ENCODE measurements around the gene TLE1.
"Not testable (repeated sequence)": the region's sequence is repeated elsewhere in the genome, so short reads cannot be mapped to it uniquely, and the experiment has no call there.

Gene TLE1

DNA sequence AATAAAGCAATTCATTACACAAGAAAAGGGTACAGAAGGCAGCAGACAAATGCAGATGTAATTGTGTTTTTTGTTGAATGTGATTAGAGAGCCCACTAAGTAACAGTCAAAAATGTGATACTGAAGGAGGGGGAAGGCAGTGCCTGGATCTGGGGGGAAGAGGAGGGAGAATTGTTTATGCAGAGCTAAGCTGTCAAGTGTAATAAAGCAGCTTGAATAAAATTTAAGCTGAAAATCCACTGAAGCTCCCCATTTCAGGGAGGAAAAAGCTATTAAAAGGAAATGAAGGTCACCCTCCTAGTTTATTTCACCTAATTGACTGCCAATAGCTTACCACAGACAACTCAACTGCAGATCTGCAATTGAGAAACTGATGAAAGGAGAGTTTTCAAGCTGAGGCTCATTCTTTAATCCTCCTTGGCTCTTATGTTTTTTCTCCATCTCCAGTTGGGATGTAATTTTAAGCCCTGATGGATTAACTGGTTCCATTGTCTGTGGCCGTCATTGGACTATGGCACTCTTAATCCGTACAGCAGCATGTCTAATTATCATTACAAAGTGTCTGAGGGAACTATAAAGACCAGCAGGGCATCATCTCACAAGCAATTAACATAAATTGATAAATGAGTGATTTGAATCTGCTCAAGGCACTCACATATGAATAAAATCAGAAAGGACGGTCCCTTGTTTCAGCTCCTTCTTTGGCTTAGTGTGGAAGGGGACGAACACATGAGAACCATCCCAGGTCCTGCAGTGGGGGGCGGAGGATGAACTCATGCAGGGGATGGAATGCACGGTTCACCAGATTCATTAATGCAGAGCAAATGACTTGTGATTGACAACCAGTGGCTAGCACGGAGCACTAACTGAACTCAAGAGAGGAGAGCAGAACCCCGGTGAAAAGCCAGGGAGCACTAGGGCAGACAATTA, 38.5 kb downstream of the TLE1 start:
- Mint-ChIP-seq H3K27me3 (no peaks in the 10 kb centered on the region), H3K4me1 (ENCODE audit: low read depth) (peaks cover 6% of the 10 kb centered on the region)

GRCh38 chr9:81649475-81650240, 39.7 kb downstream of the TLE1 start:
- H3K9me3 Mint-ChIP-seq (ENCODE audit: low read depth), result no peaks in the 10 kb centered on the region
- H3K27ac Mint-ChIP-seq, result no peak overlapping the region
- no peaks in the 10 kb centered on the region for H3K36me3 Mint-ChIP-seq
- no peaks in the 10 kb centered on the region for H3K4me1 Mint-ChIP-seq (ENCODE audit: low read depth)
- no peaks in the 10 kb centered on the region for H3K27me3 Mint-ChIP-seq
- no peak overlapping the region for H3K4me3 Mint-ChIP-seq

More for the DNA sequence above, 38.5 kb downstream of the TLE1 start:
- H3K27ac Mint-ChIP-seq, result no peak overlapping the region
- H3K9me3 Mint-ChIP-seq (ENCODE audit: low read depth), result no peaks in the 10 kb centered on the region
- no peak overlapping the region for H3K4me3 Mint-ChIP-seq
- no peaks in the 10 kb centered on the region for H3K36me3 Mint-ChIP-seq

DNA sequence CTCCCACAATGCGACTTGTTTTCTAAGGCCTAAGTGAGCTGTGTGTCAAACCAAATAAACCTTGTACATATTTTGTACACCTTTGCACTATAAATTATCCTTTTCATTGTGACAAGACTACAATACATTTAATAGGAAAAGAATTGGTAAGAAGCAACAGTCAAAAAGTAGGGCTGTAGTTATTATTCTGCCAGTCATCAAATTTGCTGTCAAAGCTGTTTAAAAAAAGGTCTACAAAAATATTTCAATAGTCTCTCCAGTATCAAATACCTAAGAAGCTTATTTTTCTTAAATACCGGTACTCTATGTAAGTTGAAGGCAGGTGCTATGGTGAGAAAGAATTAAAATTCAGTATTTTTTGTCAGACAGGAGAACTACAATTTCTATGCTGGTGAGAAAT, 40.5 kb downstream of the TLE1 start:
- Mint-ChIP-seq H3K4me1 (ENCODE audit: low read depth) (no peaks in the 10 kb centered on the region), H3K27ac (no peak overlapping the region), H3K9me3 (ENCODE audit: low read depth) (no peaks in the 10 kb centered on the region), H3K27me3 (no peaks in the 10 kb centered on the region), H3K4me3 (no peak overlapping the region), H3K36me3 (no peaks in the 10 kb centered on the region)

- Mint-ChIP-seq H3K4me3 (no peak overlapping the region), H3K36me3 (no peaks in the 10 kb centered on the region), H3K27me3 (no peaks in the 10 kb centered on the region), H3K4me1 (ENCODE audit: low read depth) (no peaks in the 10 kb centered on the region), H3K27ac (no peak overlapping the region), H3K9me3 (ENCODE audit: low read depth) (no peaks in the 10 kb centered on the region)
Observed at GRCh38 chr9:81646337-81646736, 43.0 kb downstream of the TLE1 start.

DNA sequence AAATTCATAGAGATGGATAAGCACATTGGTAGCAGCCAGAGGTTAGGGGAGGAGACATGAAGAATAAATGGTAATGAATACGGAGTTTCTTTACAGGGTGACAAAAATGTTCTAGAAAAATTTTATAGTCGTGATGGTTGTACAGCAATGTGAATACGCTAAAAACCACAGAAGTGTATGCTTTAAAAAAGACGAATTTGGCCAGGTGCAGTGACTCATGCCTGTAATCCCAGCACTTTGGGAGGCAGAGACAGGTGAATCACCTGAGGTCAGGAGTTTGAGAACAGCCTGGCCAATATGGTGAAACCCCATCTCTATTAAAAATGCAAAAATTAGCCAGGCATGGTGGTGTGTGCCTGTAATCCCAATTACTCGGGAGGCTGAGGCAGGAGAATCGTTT, 44.8 kb downstream of the TLE1 start:
- H3K27me3 Mint-ChIP-seq; H3K36me3 Mint-ChIP-seq; H3K4me3 Mint-ChIP-seq; H3K9me3 Mint-ChIP-seq (ENCODE audit: low read depth); H3K4me1 Mint-ChIP-seq (ENCODE audit: low read depth); H3K27ac Mint-ChIP-seq: not testable (repeated sequence)

GRCh38 chr9:81637276-81637675, 52.1 kb downstream of the TLE1 start:
- Mint-ChIP-seq H3K4me3 (no peak overlapping the region), H3K36me3 (no peaks in the 10 kb centered on the region), H3K27me3 (no peaks in the 10 kb centered on the region), H3K27ac (no peak overlapping the region), H3K9me3 (ENCODE audit: low read depth) (no peaks in the 10 kb centered on the region), H3K4me1 (ENCODE audit: low read depth) (no peaks in the 10 kb centered on the region)

DNA sequence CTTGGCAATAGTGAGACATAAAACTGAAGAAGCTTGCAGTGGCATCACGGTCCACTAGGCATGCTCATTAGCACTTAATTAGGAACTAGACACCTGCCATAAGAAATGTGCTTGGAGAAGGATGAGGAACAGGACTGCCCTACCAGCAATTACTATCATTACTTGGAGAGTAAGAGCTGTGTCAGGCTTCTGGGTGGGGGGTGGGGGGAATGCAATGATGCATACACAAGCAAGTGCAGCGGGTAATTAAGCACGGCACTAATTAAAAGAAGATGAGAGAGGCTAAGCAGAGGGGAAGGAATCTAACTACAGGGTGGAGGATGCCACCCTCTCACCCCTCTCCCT, 53.1 kb downstream of the TLE1 start:
- Mint-ChIP-seq H3K9me3 (ENCODE audit: low read depth) (no peaks in the 10 kb centered on the region), H3K4me3 (no peak overlapping the region), H3K27ac (no peak overlapping the region), H3K27me3 (no peaks in the 10 kb centered on the region), H3K36me3 (no peaks in the 10 kb centered on the region), H3K4me1 (ENCODE audit: low read depth) (no peaks in the 10 kb centered on the region)

- Mint-ChIP-seq H3K27ac (no peak overlapping the region), H3K27me3 (no peaks in the 10 kb centered on the region), H3K36me3 (no peaks in the 10 kb centered on the region), H3K9me3 (ENCODE audit: low read depth) (no peaks in the 10 kb centered on the region), H3K4me1 (ENCODE audit: low read depth) (no peaks in the 10 kb centered on the region), H3K4me3 (no peak overlapping the region)
Observed at GRCh38 chr9:81635521-81636254, 53.7 kb downstream of the TLE1 start.

GRCh38 chr9:81634915-81635516, 54.3 kb downstream of the TLE1 start:
- Mint-ChIP-seq H3K27ac (no peak overlapping the region), H3K36me3 (no peaks in the 10 kb centered on the region), H3K9me3 (ENCODE audit: low read depth) (no peaks in the 10 kb centered on the region), H3K4me3 (no peak overlapping the region), H3K4me1 (ENCODE audit: low read depth) (no peaks in the 10 kb centered on the region), H3K27me3 (no peaks in the 10 kb centered on the region)

DNA sequence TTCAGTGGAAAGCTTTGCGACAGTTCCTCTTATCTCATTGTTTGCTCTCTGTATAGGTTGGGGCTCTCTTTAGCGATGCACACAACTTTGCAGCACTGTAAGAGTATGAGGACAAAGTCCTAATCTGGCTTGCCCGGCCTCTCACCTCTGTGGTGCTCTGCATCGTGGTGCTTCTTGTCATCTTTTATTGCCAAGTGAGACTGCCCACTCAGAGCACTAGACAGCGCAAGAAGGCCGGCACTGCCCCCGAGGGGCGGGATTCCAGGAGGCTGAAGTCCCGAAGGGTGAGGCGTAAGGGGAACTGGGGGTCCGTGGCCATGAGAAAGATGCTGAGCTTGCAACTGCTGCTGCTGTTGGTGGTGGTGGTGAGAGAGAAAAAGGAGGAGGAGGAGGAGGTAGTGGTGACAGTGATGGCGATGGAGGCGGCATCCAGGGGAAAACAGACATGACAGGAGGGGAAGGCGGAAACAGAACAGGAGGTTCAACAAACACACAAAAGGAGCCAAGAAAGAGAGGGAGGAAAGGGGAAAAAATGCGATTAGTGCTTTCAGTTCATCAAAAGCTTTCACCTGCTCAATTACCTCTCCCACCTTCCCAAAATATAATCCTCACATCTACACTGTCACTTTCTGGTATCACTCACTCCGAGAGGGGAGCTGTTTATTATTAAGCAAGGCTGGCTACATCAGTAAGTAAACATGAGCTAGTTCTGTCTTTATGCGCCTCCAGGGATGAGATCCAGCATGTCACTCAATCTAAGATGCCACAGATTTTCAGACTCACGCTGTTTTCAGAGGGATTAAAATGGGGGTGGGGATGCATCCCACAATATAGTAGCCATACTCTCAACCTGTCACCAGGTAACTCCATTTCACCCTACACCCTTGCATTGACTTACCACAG, 55.1 kb downstream of the TLE1 start:
- H3K9me3 Mint-ChIP-seq (ENCODE audit: low read depth), result no peaks in the 10 kb centered on the region
- no peaks in the 10 kb centered on the region for H3K36me3 Mint-ChIP-seq
- H3K27me3 Mint-ChIP-seq, result no peaks in the 10 kb centered on the region
- H3K4me3 Mint-ChIP-seq, result no peak overlapping the region
- no peaks in the 10 kb centered on the region for H3K4me1 Mint-ChIP-seq (ENCODE audit: low read depth)
- no peak overlapping the region for H3K27ac Mint-ChIP-seq

DNA sequence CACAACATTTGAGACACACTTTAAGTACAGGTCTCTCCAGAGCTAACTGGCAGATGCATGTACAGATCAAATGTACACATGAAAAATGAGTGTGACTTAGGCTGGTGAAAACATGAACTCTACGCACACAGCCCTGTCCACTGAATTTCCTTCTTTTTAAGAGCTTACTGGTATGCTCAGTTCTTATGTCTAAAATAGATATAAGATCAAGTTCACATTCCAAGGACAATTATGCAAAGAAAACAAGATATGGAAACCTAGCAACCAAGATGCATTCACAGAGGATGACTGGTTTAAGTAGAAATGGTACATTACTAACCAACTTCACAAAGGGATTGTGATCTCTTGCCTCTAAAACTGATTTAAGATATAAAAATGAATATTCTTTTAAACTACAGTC, 56.7 kb downstream of the TLE1 start:
- H3K4me3 Mint-ChIP-seq, result no peak overlapping the region
- no peaks in the 10 kb centered on the region for H3K9me3 Mint-ChIP-seq (ENCODE audit: low read depth)
- no peaks in the 10 kb centered on the region for H3K4me1 Mint-ChIP-seq (ENCODE audit: low read depth)
- H3K27me3 Mint-ChIP-seq, result no peaks in the 10 kb centered on the region
- H3K36me3 Mint-ChIP-seq, result no peaks in the 10 kb centered on the region
- H3K27ac Mint-ChIP-seq, result no peak overlapping the region

- Mint-ChIP-seq H3K36me3 (no peaks in the 10 kb centered on the region), H3K27me3 (no peaks in the 10 kb centered on the region), H3K4me3 (no peak overlapping the region), H3K4me1 (ENCODE audit: low read depth) (no peaks in the 10 kb centered on the region), H3K27ac (no peak overlapping the region), H3K9me3 (ENCODE audit: low read depth) (no peaks in the 10 kb centered on the region)
Observed at GRCh38 chr9:81631218-81631745, 58.1 kb downstream of the TLE1 start.

- Mint-ChIP-seq H3K9me3 (ENCODE audit: low read depth) (no peaks in the 10 kb centered on the region), H3K27ac (no peak overlapping the region), H3K36me3 (no peaks in the 10 kb centered on the region), H3K4me3 (no peak overlapping the region), H3K27me3 (no peaks in the 10 kb centered on the region), H3K4me1 (ENCODE audit: low read depth) (no peaks in the 10 kb centered on the region)
Observed at GRCh38 chr9:81629440-81629839, 59.9 kb downstream of the TLE1 start.

DNA sequence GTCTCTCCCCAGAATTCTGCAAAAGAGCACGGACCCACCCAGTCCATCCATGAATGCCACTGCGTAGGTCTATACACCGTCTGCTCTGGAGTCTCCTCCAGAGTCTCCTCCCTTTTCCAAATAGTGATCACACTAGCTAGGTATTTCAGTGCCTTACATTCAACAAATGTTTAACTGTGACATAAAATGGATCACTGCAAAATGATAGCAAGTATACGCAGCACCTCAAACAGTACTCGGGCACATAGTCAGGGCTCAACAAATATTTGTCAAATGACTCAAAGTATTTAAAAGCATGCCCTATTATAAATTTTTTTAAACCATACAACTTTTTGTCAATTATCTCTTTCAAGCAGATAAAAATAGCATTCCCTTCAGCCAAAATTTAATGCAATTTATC, 60.5 kb downstream of the TLE1 start:
- Mint-ChIP-seq H3K27ac (no peak overlapping the region), H3K4me3 (no peak overlapping the region), H3K4me1 (ENCODE audit: low read depth) (no peaks in the 10 kb centered on the region), H3K27me3 (no peaks in the 10 kb centered on the region), H3K36me3 (no peaks in the 10 kb centered on the region), H3K9me3 (ENCODE audit: low read depth) (no peaks in the 10 kb centered on the region)
